K562 (cell line): ENCODE measurements around the gene CTSL. TPM values are rescaled to one million over a fixed set of nuclear protein-coding genes. Genes with fewer than 3 reads are reported as not detected.

Experiments used
- ATAC-seq: fragments of 200-7000 bp; cut with Tn5 transposase; 3 replicates; pipeline ENCODE4 v1.9.1; 2020; ENCODE audit warnings: moderate library complexity
- BruUV-seq: library from RNA; stranded (reverse); fragments of 400-500 nt; replicated peaks from 2 replicates; lab custom pipeline; 2021; lab: Mats Ljungman, UMichigan
- CTCF ChIA-PET: fragments of 300-600 bp; formaldehyde crosslinking; extraction: SDS; loops from one replicate; lab custom pipeline; 2021; ENCODE audit warnings: low intra/inter-chr PET ratio; lab: Yijun Ruan, JAX
- POLR2A ChIA-PET: fragments of 300-600, 350-650 bp; sonication (Branson Sonifier 250); formaldehyde crosslinking; extraction: SDS; loops from one replicate; lab custom pipeline; 2021; ENCODE audit warnings: antibody characterized with exemption, inconsistent platforms; lab: Yijun Ruan, JAX
- DNase-seq, 4 experiments: peaks; one replicate each; pipeline versions ENCODE4 v3.0.0 to v3.0.0-alpha.2; 2011 to 2018; ENCODE audit warnings: low spot score in 3 of 4, mixed read lengths in 3 of 4; ENCODE audit errors: extremely low read depth in 1 of 4
- FAIRE-seq: peaks from 2 replicates; lab custom pipeline; 2011; peaks lifted over from hg19 to GRCh38; lab: Jason Lieb, UNC
- H2AFZ ChIP-seq: 2 replicates; pipeline ENCODE4 v1.6.0; 2011; ENCODE audit warnings: low read depth, low read length, control low read depth, inconsistent platforms
- H3K27ac ChIP-seq: fragments of 200-600 bp; 3 replicates; pipeline ENCODE4 v1.8.0; 2011; ENCODE audit warnings: low read depth, mild to moderate bottlenecking, control low read depth, inconsistent platforms, low read length, moderate library complexity, mixed read lengths; ENCODE audit errors: extremely low read depth
- H3K27me3 ChIP-seq, 2 experiments: fragments of 300-600 bp in 1 of 2; 2 replicates in 1 of 2; 3 replicates in 1 of 2; pipeline versions ENCODE4 v1.6.0 to v1.8.0; 2011; ENCODE audit warnings: inconsistent platforms in 2 of 2, low read length in 2 of 2, mild to moderate bottlenecking in 1 of 2, mixed read lengths in 1 of 2, moderate library complexity in 1 of 2; ENCODE audit not compliant: control insufficient read depth in 2 of 2, insufficient read depth in 2 of 2
- H3K36me3 ChIP-seq: fragments of 300-600 bp; 3 replicates; pipeline ENCODE4 v1.8.0; 2011; ENCODE audit warnings: mild to moderate bottlenecking, low read length, inconsistent platforms; ENCODE audit not compliant: control insufficient read depth, insufficient read depth
- H3K4me1 ChIP-seq, 2 experiments: fragments of 200-600 bp in 1 of 2; replicated peaks in 1 of 2; 2 replicates in 1 of 2; 3 replicates in 1 of 2; pipeline versions ENCODE4 v1.5.1 to v1.8.0; 2011; ENCODE audit warnings: inconsistent platforms in 2 of 2, low read length in 2 of 2, mild to moderate bottlenecking in 1 of 2, mixed read lengths in 1 of 2, moderate library complexity in 1 of 2; ENCODE audit not compliant: control insufficient read depth in 2 of 2, insufficient read depth in 2 of 2
- H3K4me2 ChIP-seq: 2 replicates; pipeline ENCODE4 v1.6.1; 2011; ENCODE audit warnings: low read length, control low read depth, inconsistent platforms, mixed read lengths; ENCODE audit not compliant: insufficient read depth
- H3K4me3 ChIP-seq: fragments of 200-600 bp; sonication (generic), shearing (Covaris generic); 2 replicates; pipeline ENCODE4 v1.5.1; 2016; ENCODE audit warnings: control low read depth, inconsistent platforms
- H3K79me2 ChIP-seq: fragments of 200-600 bp; 3 replicates; pipeline ENCODE4 v1.8.0; 2011; ENCODE audit warnings: low read length, inconsistent platforms; ENCODE audit not compliant: control insufficient read depth, insufficient read depth
- H3K9ac ChIP-seq, 2 experiments: 2 replicates each; pipeline versions ENCODE4 v1.6.0 to v1.6.1; 2011; ENCODE audit warnings: low read depth in 2 of 2, low read length in 2 of 2, control low read depth in 1 of 2, inconsistent platforms in 1 of 2, mild to moderate bottlenecking in 1 of 2, mixed read lengths in 1 of 2; ENCODE audit not compliant: insufficient read depth in 1 of 2
- H3K9me1 ChIP-seq: one replicate; pipeline ENCODE4 v1.6.0; 2011; ENCODE audit warnings: inconsistent platforms, mild to moderate bottlenecking, low read length, moderate library complexity; ENCODE audit not compliant: control insufficient read depth, insufficient read depth
- H3K9me3 ChIP-seq: replicated peaks from 2 replicates; pipeline ENCODE4 v1.5.1; 2011; ENCODE audit warnings: low read depth, low read length, inconsistent platforms; ENCODE audit not compliant: control insufficient read depth, insufficient read depth
- H4K20me1 ChIP-seq: replicated peaks from 2 replicates; pipeline ENCODE4 v1.6.1; 2011; ENCODE audit warnings: low read length, inconsistent platforms, mixed read lengths; ENCODE audit not compliant: control insufficient read depth, insufficient read depth
- SIN3A ChIP-seq, 2 experiments: fragments of 150-350 bp in 1 of 2; IDR thresholded peaks; 2 replicates each; pipeline ENCODE4 v1.6.1; 2011 to 2016; ENCODE audit warnings: borderline replicate concordance in 2 of 2, low read depth in 2 of 2, low read length in 2 of 2, mild to moderate bottlenecking in 2 of 2, moderate library complexity in 2 of 2; ENCODE audit not compliant: control insufficient read depth in 1 of 2
- TCF3 ChIP-seq: sonication (generic); formaldehyde crosslinking; IDR thresholded peaks from 2 replicates; pipeline ENCODE4 v1.4.0; 2020; ENCODE audit warnings: mild to moderate bottlenecking, missing genetic modification reagents
- UBTF ChIP-seq, 2 experiments: IDR thresholded peaks; 2 replicates each; pipeline ENCODE4 v1.6.1; 2012; ENCODE audit warnings: improper control_type of control experiment in 2 of 2, low read depth in 2 of 2, low read length in 2 of 2, borderline replicate concordance in 1 of 2
- ZBTB26 ChIP-seq: fragments of 450-650 bp; formaldehyde crosslinking; IDR thresholded peaks from 2 replicates; pipeline ENCODE4 v1.4.0; 2022; ENCODE audit warnings: missing genetic modification characterization
- WGBS: fragments of 100-300 bp; shearing (Covaris generic); methylation state at CpG from one replicate; pipeline ENCODE4 v1.1.6; 2016; ENCODE audit warnings: low coverage, mixed read lengths; ENCODE audit not compliant: insufficient coverage; ENCODE audit errors: missing lambda C conversion rate; 5-methylcytosine and 5-hydroxymethylcytosine counted together
- in situ Hi-C: fragments of 300-500 bp; cut with MboI; formaldehyde crosslinking; loops from 4 replicates; pipeline ENCODE4 v1.15.0; 2018; ENCODE audit warnings: inconsistent platforms, mixed read lengths
- intact Hi-C: fragments of 100-400 bp; cut with micrococcal nuclease; formaldehyde crosslinking; loops from 2 replicates; pipeline ENCODE4 v1.14.2; 2022
- polyA plus RNA-seq, 8 experiments: library from polyadenylated mRNA; depleted of rRNA in 4 of 8; stranded (reverse) in 5 of 8; unstranded in 3 of 8; fragments of >200 nt; fragmentation: Nextera tagmentation in 2 of 8; fragmentation: Illumina TruSeq in 1 of 8; extraction: Ambion mirVana in 2 of 8; extraction: Trizol in 1 of 8; gene quantifications; 2 replicates each; pipeline versions ENCODE4 v1.2.1 to v1.2.3, GENCODE V29; 2011 to 2014; ENCODE audit warnings: inconsistent platforms in 1 of 8, missing spikeins in 1 of 8
- total RNA-seq, 7 experiments: library from RNA; depleted of rRNA in 6 of 7; stranded (reverse); fragments of >200 nt in 6 of 7; fragmentation: Illumina TruSeq in 2 of 7; extraction: Trizol in 2 of 7; gene quantifications; 2 replicates each; pipeline versions ENCODE4 v1.2.1 to v1.2.3, GENCODE V29; 2011 to 2021; ENCODE audit warnings: low replicate concordance in 1 of 7

The CTSL gene
- total and polyA plus RNA-seq, 9 of the 15 experiments (the other 6 are each of a cell fraction or from before 2014, with no cell fraction given): 55.9 to 165 (median 93.7) TPM

GRCh38 chr9:87733273-87734052 lies 7.5 kb downstream of the CTSL start:
- POLR2A ChIA-PET: interaction anchor here (0.7 to 1.2 kb wide), 3 partner anchors 8 to 17 kb away, joined by 3 to 4 read pairs (median 3); partner anchors contain the start of gene CTSL

More at GRCh38 chr9:87733273-87734052, 7.5 kb downstream of the CTSL start:
- in situ Hi-C loops (no loop called here), intact Hi-C loops (no loop called here)
- peaks cover 29% of the 10 kb centered on the region for H3K36me3 ChIP-seq
- no peaks in the 10 kb centered on the region for H3K9me3 ChIP-seq
- no peak overlapping the region for H3K4me2 ChIP-seq
- no TSS peak for BruUV-seq
- CTCF ChIA-PET: no interaction called here
- H3K27me3 ChIP-seq: no peaks in the 10 kb centered on the region
- no peak overlapping the region for H3K27ac ChIP-seq
- peak; percentile 43; the same call in 2 of the 3 replicates for ATAC-seq
- H3K79me2 ChIP-seq: peaks cover 7% of the 10 kb centered on the region; the same call in 2 of the 3 replicates
- no peak for DNase-seq
- FAIRE-seq: no peak
- peaks cover 0 to 3% of the 10 kb centered on the region in 2 experiments; a peak in 2 of 5 replicates for H3K4me1 ChIP-seq
- H3K9ac ChIP-seq: no peak overlapping the region
- no peaks in the 10 kb centered on the region for H4K20me1 ChIP-seq
- 51% methylated on average over 7 of the region's 7 CpGs for WGBS
- H2AFZ ChIP-seq: peak overlapping the region; percentile 40; the same call in 1 of the 2 replicates
- TF ChIP-seq UBTF (IDR thresholded peaks at IDR 0.05; ENCODE audit: borderline replicate concordance in 1 of 2, low read depth in 2 of 2, low read length in 2 of 2) (no peak), ZBTB26 (CRISPR knock-in tag) (no peak), SIN3A (IDR thresholded peaks at IDR 0.05; ENCODE audit: borderline replicate concordance in 2 of 2, control insufficient read depth in 1 of 2, low read depth in 2 of 2, low read length in 2 of 2) (no peak), TCF3 (no peak)
- H3K9me1 ChIP-seq: no peaks in the 10 kb centered on the region
- H3K4me3 ChIP-seq: no peak overlapping the region
